Sciatic nerve (tissue), 2 donors: ENCODE results near the gene ZNF865. TPM values are rescaled to one million over a fixed set of nuclear protein-coding genes. Genes with fewer than 3 reads are reported as not detected.

ENCODE experiments used
- ATAC-seq: fragments of 200-7000 bp; cut with Tn5 transposase; one replicate; pipeline ENCODE4 v1.9.1; 2020; ENCODE audit warnings: mild to moderate bottlenecking, moderate library complexity
- DNase-seq: peaks from one replicate; pipeline ENCODE4 v3.0.0-alpha.2; 2020; ENCODE audit warnings: low spot score
- intact Hi-C: fragments of 100-400 bp; cut with DNase I; formaldehyde crosslinking; loops from one replicate; pipeline ENCODE4 v1.14.2; 2022
- total RNA-seq: library from RNA; stranded (reverse); fragmentation: NEBNext Ultra II Directional; extraction: Animal tissue kit (Norgen Biotek cat#: 25700); gene quantifications from one replicate; pipeline ENCODE4 v1.2.1, GENCODE V29; 2021
- donor health status: DM: no; HTN: no; CAD: no.
- donor health status: DM: no; HTN: no; CAD: no.

The ZNF865 gene
- total RNA-seq, 1 donor from 2014 or later: 15.9 TPM

DNA sequence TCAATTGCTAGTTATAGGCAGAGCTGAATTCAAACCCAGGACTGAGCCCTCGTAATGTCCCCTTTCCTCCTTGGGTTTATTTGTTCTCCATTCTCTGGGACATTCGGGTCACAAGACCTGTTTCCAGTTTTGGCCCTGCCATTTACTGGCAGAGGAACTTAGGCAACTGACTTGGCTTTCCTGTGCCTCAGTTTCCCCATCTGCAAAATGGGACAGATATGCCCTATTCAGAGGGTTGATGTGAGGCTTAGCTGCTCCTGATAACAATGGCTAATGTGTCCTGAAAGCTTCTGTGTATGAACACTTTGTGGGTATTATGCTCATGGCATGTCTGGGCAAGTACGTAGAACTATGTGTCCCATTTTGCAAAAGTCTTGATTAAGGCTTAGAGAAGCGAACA lies 4.4 kb upstream of the ZNF865 start:
- intact Hi-C loops: no loop called here
- DNase-seq: no peak
- no peak for ATAC-seq

GRCh38 chr19:55602104-55603001 lies 3.1 kb upstream of the ZNF865 start:
- DNase-seq: peak; percentile 65
- ATAC-seq: no peak
- intact Hi-C loops: no loop called here

DNA sequence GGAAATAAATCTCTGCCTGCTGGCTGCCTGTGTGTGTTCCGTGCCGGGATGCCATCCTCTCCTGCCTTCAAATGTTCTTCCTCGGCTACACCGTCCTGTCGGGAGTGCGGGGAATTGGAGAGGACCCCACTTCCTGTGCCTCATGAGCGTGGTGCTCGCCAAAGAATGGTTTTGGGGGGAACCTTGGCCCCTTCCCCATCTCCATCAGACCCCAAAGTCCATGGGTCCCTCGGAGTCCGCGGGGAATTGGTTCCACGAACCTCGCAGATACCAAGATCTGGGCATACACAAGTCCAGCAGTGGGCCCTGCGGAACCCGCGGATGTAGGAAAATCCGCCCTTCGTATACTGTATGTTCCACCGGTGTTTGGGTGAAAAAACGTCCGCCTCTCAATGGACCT lies 2.3 kb upstream of the ZNF865 start:
- DNase-seq (no peak), ATAC-seq (no peak)
- intact Hi-C loops: no loop called here

DNA sequence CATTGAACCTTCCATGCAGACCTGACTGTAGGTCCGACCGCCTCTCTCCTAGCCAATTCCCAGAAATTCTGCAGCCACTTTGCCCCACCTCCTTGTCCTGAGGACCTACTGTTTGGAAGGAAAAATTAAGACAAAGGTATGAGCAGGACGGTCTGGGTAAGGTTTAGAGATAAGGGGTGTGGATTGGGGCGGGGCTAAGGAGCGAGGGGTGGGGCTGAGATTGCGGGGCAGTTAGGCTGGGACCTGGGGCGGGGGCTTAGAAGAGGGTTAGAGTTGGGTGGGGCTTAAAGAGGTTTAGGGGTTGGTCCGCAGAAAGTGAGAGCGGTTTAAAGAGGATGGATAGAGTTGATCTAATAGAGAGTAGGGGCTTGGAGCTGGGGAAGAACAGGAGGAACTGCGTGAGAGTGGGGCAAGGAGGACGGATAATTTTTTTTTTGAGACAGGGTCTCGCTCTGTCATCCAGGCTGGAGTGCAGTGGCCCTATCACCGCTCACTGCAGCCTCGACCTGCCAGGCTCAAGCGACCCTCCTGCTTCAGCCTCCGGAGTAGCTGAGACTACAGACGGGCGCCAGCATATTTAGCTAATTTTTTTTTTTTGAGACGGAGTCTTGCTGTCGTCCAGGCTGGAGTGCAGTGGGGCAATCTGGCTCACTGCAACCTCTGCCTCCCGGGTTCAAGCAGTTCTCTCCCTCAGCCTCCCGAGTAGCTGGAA lies 1.7 kb upstream of the ZNF865 start:
- ATAC-seq (no peak), DNase-seq (no peak)
- intact Hi-C loops: no loop called here

GRCh38 chr19:55605207-55605636 lies 225 bp upstream of the ZNF865 start:
- peak; percentile 99 for DNase-seq
- intact Hi-C loops: no loop called here
- peak; percentile 91 for ATAC-seq

- ATAC-seq: no peak
- DNase-seq: no peak
- intact Hi-C loops: no loop called here
Measured at GRCh38 chr19:55606471-55606787, 982 bp downstream of the ZNF865 start.

GRCh38 chr19:55606817-55607216 lies 1.4 kb downstream of the ZNF865 start:
- no peak for ATAC-seq
- no peak for DNase-seq
- intact Hi-C loops: no loop called here

GRCh38 chr19:55609326-55609725 lies 3.9 kb downstream of the ZNF865 start:
- intact Hi-C loops: no loop called here

GRCh38 chr19:55611300-55611982 lies 6.0 kb downstream of the ZNF865 start:
- DNase-seq (no peak), ATAC-seq (no peak)
- intact Hi-C loops: no loop called here

More at GRCh38 chr19:55609326-55609725, 3.9 kb downstream of the ZNF865 start:
- no peak for ATAC-seq
- DNase-seq: no peak

DNA sequence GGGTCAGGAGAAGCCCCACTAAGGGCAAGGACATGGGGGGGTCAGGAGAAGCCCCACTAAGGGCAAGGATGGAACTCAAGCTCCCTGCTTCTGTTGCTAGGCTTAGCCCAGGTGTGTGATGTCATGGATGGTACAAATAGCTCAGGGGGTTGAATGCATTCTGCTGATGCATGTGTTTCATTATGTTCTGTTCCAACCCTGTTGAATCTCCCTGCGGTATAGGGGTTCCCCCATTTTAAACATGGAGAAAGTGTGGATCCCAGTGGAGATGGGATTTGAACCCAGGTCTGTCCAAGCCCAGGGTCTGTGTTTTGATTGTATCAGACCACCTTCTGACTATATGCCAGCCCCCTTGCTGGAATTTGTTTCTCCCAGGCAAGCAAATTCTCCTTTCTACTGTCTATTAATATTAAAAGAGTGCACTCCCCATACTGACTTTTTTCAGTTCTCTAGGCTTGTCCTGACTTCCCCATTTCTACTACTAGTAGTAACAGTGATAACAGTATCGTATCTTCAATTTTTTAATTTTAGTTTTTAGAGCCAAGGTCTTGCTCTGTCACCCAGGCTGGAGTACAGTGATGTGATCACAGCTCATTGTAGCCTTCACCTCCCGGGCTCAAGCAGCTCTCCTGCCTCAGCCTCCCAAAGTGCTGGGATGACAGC lies 6.7 kb downstream of the ZNF865 start:
- intact Hi-C loops: no loop called here
- ATAC-seq (no peak), DNase-seq (no peak)

DNA sequence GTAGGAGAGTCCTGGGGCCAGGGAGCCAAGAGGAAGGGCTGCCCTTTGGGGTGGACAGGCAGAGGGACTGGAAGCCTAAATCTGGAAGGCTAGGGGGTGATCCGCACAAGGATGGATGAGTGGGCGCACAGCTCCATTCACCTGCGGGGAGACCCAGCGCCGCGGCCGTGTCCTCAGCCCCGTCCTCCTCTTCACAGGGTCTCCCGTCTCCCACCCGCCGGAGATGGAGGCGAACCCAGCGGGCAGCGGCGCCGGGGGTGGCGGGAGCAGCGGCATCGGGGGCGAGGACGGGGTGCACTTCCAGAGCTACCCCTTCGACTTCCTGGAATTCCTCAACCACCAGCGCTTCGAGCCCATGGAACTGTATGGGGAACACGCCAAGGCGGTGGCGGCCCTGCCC lies 7.9 kb downstream of the ZNF865 start:
- intact Hi-C loops: no loop called here
- no peak for ATAC-seq
- no peak for DNase-seq

DNA sequence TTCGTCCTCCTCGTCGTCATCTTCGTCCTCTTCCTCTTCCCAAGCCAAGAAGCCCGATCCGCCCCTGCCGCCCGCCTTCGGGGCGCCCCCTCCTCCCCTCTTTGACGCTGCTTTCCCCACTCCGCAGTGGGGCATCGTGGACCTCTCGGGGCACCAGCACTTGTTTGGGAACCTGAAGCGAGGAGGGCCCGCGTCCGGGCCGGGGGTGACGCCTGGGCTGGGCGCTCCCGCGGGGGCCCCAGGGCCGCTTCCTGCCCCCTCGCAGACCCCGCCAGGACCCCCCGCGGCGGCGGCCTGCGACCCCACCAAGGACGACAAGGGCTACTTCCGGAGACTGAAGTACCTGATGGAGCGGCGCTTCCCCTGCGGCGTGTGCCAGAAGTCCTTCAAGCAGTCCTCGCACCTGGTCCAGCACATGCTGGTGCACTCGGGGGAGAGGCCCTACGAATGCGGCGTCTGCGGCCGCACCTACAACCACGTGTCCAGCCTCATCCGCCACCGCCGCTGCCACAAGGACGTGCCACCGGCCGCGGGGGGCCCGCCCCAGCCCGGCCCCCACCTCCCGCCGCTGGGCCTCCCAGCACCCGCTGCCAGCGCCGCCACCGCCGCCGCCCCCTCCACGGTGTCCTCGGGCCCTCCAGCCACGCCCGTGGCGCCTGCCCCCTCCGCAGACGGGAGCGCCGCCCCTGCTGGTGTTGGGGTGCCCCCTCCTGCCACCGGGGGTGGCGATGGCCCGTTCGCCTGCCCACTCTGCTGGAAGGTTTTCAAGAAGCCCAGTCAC lies 8.7 kb downstream of the ZNF865 start:
- no peak for DNase-seq
- intact Hi-C loops: no loop called here
- no peak for ATAC-seq

- intact Hi-C loops: no loop called here
- no peak for DNase-seq
- ATAC-seq: no peak
Measured at GRCh38 chr19:55614711-55615542, 9.5 kb downstream of the ZNF865 start.

GRCh38 chr19:55615543-55616394 lies 10.3 kb downstream of the ZNF865 start:
- intact Hi-C loops: no loop called here
- ATAC-seq (no peak), DNase-seq (no peak)

GRCh38 chr19:55616395-55616875 lies 11.0 kb downstream of the ZNF865 start:
- DNase-seq (no peak), ATAC-seq (no peak)
- intact Hi-C loops: no loop called here

GRCh38 chr19:55617426-55617825 lies 12.0 kb downstream of the ZNF865 start:
- ATAC-seq (no peak), DNase-seq (no peak)
- intact Hi-C loops: no loop called here

DNA sequence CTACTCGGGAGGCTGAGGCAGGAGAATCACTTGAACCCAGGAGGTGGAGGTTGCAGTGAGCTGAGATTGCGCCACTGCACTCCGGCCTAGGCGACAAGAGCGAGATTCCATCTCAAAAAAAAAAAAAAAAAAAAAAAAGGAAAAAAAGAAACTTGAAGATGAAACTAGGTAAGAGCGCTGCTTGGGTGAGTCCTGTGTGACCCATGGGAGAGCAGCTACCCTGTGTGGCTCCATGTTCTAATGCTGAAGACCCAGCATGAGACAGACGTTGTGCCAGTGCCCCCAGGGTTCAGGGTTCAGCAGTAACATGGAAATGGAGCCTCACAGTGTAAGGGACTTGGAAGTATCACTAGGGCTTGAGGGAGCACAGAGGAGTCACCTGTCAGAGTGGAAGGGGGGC lies 13.0 kb downstream of the ZNF865 start:
- DNase-seq: no peak
- intact Hi-C loops: no loop called here

More for the DNA sequence above, 13.0 kb downstream of the ZNF865 start:
- no peak for ATAC-seq
